H9 (cell line): ENCODE data around the gene CERS6. TPM values are rescaled to one million over a fixed set of nuclear protein-coding genes. Genes with fewer than 3 reads are reported as not detected.

ENCODE experiments used
- DNase-seq: peaks from one replicate; pipeline ENCODE4 v3.0.0-alpha.2; 2017
- H2AFZ ChIP-seq: one replicate; pipeline ENCODE4 v1.6.1; 2013; ENCODE audit warnings: mild to moderate bottlenecking, low read length, control low read depth, moderate library complexity
- H2AK5ac ChIP-seq: 2 replicates; pipeline ENCODE4 v1.6.1; 2013; ENCODE audit warnings: low read length, control low read depth, mixed read lengths; ENCODE audit not compliant: insufficient read length
- H2BK120ac ChIP-seq: one replicate; pipeline ENCODE4 v1.6.1; 2013; ENCODE audit warnings: low read depth, mild to moderate bottlenecking, low read length, control low read depth, inconsistent platforms; ENCODE audit not compliant: poor library complexity, severe bottlenecking
- H2BK12ac ChIP-seq: 2 replicates; pipeline ENCODE4 v1.6.1; 2013; ENCODE audit warnings: low read length, control low read depth, mixed read lengths, low read depth; ENCODE audit not compliant: insufficient read length
- H2BK15ac ChIP-seq: 2 replicates; pipeline ENCODE4 v1.6.1; 2013; ENCODE audit warnings: low read depth, low read length, control low read depth
- H2BK20ac ChIP-seq: one replicate; pipeline ENCODE4 v1.6.1; 2013; ENCODE audit warnings: low read depth, mild to moderate bottlenecking, low read length, control low read depth, inconsistent platforms; ENCODE audit not compliant: poor library complexity, severe bottlenecking
- H2BK5ac ChIP-seq: 2 replicates; pipeline ENCODE4 v1.6.1; 2013; ENCODE audit warnings: low read length, control low read depth, mixed read lengths; ENCODE audit not compliant: insufficient read length
- H3K14ac ChIP-seq: 2 replicates; pipeline ENCODE4 v1.6.1; 2013; ENCODE audit warnings: low read length, control low read depth; ENCODE audit not compliant: insufficient read depth
- H3K18ac ChIP-seq: 2 replicates; pipeline ENCODE4 v1.6.1; 2013; ENCODE audit warnings: low read depth, mild to moderate bottlenecking, mixed read lengths, low read length, control low read depth; ENCODE audit not compliant: insufficient read length
- H3K23ac ChIP-seq: 2 replicates; pipeline ENCODE4 v1.6.1; 2013; ENCODE audit warnings: low read length, control low read depth, mixed read lengths, low read depth; ENCODE audit not compliant: insufficient read length
- H3K23me2 ChIP-seq: 2 replicates; pipeline ENCODE4 v1.6.1; 2013; ENCODE audit warnings: low read depth, mild to moderate bottlenecking, mixed read lengths, low read length, control low read depth; ENCODE audit not compliant: insufficient read length, poor library complexity, severe bottlenecking
- H3K27ac ChIP-seq: 2 replicates; pipeline ENCODE4 v1.5.1; 2013; ENCODE audit warnings: low read length, control low read depth, mixed read lengths, low read depth; ENCODE audit not compliant: insufficient read length
- H3K27me3 ChIP-seq: 2 replicates; pipeline ENCODE4 v1.6.1; 2013; ENCODE audit warnings: low read length, control low read depth, inconsistent platforms; ENCODE audit not compliant: insufficient read depth
- H3K4ac ChIP-seq: 2 replicates; pipeline ENCODE4 v1.6.1; 2013; ENCODE audit warnings: low read depth, mild to moderate bottlenecking, control low read depth, inconsistent platforms, low read length, moderate library complexity
- H3K4me1 ChIP-seq: 2 replicates; pipeline ENCODE4 v1.6.1; 2013; ENCODE audit warnings: low read length, control low read depth, inconsistent platforms; ENCODE audit not compliant: insufficient read depth
- H3K4me2 ChIP-seq: 2 replicates; pipeline ENCODE4 v1.6.1; 2013; ENCODE audit warnings: low read length, control low read depth, mixed read lengths; ENCODE audit not compliant: insufficient read length, insufficient read depth
- H3K56ac ChIP-seq: 2 replicates; pipeline ENCODE4 v1.6.1; 2013; ENCODE audit warnings: low read depth, mild to moderate bottlenecking, mixed read lengths, low read length, control low read depth; ENCODE audit not compliant: insufficient read length
- H3K79me1 ChIP-seq: 2 replicates; pipeline ENCODE4 v1.6.1; 2013; ENCODE audit warnings: low read depth, mild to moderate bottlenecking, moderate library complexity, low read length, control low read depth, inconsistent platforms; ENCODE audit not compliant: insufficient read depth, poor library complexity, severe bottlenecking
- H3K79me2 ChIP-seq: 2 replicates; pipeline ENCODE4 v1.6.1; 2013; ENCODE audit warnings: low read length, control low read depth, inconsistent platforms; ENCODE audit not compliant: insufficient read depth
- H3K9ac ChIP-seq: 2 replicates; pipeline ENCODE4 v1.6.1; 2013; ENCODE audit warnings: low read length, control low read depth, mixed read lengths; ENCODE audit not compliant: insufficient read length; ENCODE audit errors: extremely low read depth
- H3K9me3 ChIP-seq: one replicate; pipeline ENCODE4 v1.6.1; 2013; ENCODE audit warnings: low read depth, low read length, inconsistent platforms; ENCODE audit not compliant: control insufficient read depth
- H3T11ph ChIP-seq: one replicate; pipeline ENCODE4 v1.6.1; 2013; ENCODE audit warnings: mild to moderate bottlenecking, low read length, control low read depth, inconsistent platforms
- H4K20me1 ChIP-seq: one replicate; pipeline ENCODE4 v1.6.1; 2013; ENCODE audit not compliant: control insufficient read depth, insufficient read length, insufficient read depth
- H4K5ac ChIP-seq: 2 replicates; pipeline ENCODE4 v1.6.1; 2013; ENCODE audit warnings: low read depth, mild to moderate bottlenecking, mixed read lengths, low read length, control low read depth; ENCODE audit not compliant: insufficient read length
- H4K8ac ChIP-seq: replicated peaks from 2 replicates; pipeline ENCODE4 v1.6.1; 2013; ENCODE audit warnings: low read length, control low read depth, mixed read lengths, low read depth; ENCODE audit not compliant: insufficient read length
- H4K91ac ChIP-seq: 2 replicates; pipeline ENCODE4 v1.6.1; 2013; ENCODE audit warnings: low read depth, mild to moderate bottlenecking, moderate library complexity, mixed read lengths, low read length, control low read depth; ENCODE audit not compliant: insufficient read length
- H3K27ac Mint-ChIP-seq, 3 experiments: 2 replicates in 2 of 3; 3 replicates in 1 of 3; pipeline ENCODE4 v1.8.0; 2020 to 2021; ENCODE audit warnings: mixed read lengths in 3 of 3, mild to moderate bottlenecking in 1 of 3, moderate library complexity in 1 of 3
- H3K27me3 Mint-ChIP-seq: 2 replicates; pipeline ENCODE4 v1.8.0; 2021; ENCODE audit warnings: low read depth, mild to moderate bottlenecking, moderate library complexity, mixed read lengths
- H3K36me3 Mint-ChIP-seq, 3 experiments: 2 replicates in 2 of 3; 3 replicates in 1 of 3; pipeline ENCODE4 v1.8.0; 2020 to 2021; ENCODE audit warnings: low read depth in 3 of 3, mixed read lengths in 3 of 3; ENCODE audit not compliant: insufficient read depth in 1 of 3
- H3K4me1 Mint-ChIP-seq, 2 experiments: 2 replicates each; pipeline ENCODE4 v1.8.0; 2020; ENCODE audit warnings: mixed read lengths in 2 of 2
- H3K4me3 Mint-ChIP-seq, 2 experiments: 2 replicates in 1 of 2; 3 replicates in 1 of 2; pipeline ENCODE4 v1.8.0; 2020 to 2021; ENCODE audit warnings: mild to moderate bottlenecking in 2 of 2, mixed read lengths in 2 of 2, moderate library complexity in 1 of 2
- H3K9me3 Mint-ChIP-seq, 2 experiments: 2 replicates in 1 of 2; 3 replicates in 1 of 2; pipeline ENCODE4 v1.8.0; 2020; ENCODE audit warnings: mild to moderate bottlenecking in 2 of 2, mixed read lengths in 2 of 2, moderate library complexity in 1 of 2
- WGBS: extraction: QIAGEN DNeasy Blood & Tissue Kit; methylation state at CpG from one replicate; pipeline ENCODE4 v1.1.7; 2013; ENCODE audit warnings: missing lambda C conversion rate, low lambda C conversion rate, mixed read lengths; ENCODE audit not compliant: insufficient read length; ENCODE audit errors: extremely low coverage; 5-methylcytosine and 5-hydroxymethylcytosine counted together
- total RNA-seq: library from RNA; stranded (reverse); gene quantifications from 2 replicates; pipeline ENCODE4 v1.2.1, GENCODE V29; 2021
- TF ChIP-seq, protein P1 (sequence below): fragments of 200-600 bp; sonication (generic); conservative IDR thresholded peaks from 3 replicates; pipeline ENCODE4 v1.8.0; 2021; ENCODE audit warnings: antibody characterized with exemption, mild to moderate bottlenecking

CERS6 gene
- total RNA-seq, 1 experiment from 2014 or later: 17.7 TPM

DNA sequence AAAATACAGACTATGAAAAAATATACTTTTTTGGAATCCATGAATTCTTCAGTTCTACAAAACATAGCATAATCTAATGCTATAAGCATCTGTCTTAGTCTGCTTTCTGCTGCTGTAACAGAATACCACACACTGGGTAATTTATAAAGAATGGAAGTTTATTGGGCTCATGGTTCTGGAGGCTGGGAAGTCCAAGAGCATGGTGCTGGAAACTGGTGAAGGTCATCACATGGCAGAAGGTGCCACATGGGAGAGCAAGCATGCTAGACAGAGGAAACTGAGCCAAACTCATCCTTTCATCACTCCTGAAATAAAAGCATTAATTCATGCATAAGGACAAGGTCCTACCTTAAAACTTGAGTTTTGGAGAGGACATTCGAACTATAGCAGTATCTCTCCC lies 319.8 kb downstream of the CERS6 start:
- Histone ChIP-seq H3K4me1 (peaks cover 9% of the 10 kb centered on the region), H2BK20ac (no peak overlapping the region), H3K56ac (no peak overlapping the region), H3K9ac (no peak overlapping the region), H3K23ac (no peak overlapping the region), H2AK5ac (no peak overlapping the region), H3K4ac (no peak overlapping the region), H2BK12ac (no peak overlapping the region), H3K18ac (no peak overlapping the region), H2AFZ (no peak overlapping the region), H4K8ac (no peak overlapping the region), H3K14ac (no peak overlapping the region), H4K91ac (no peak overlapping the region), H2BK15ac (no peak overlapping the region), H2BK5ac (no peak overlapping the region), H3K4me2 (no peak overlapping the region), H3T11ph (no peak overlapping the region), H3K79me1 (no peaks in the 10 kb centered on the region), H3K23me2 (no peaks in the 10 kb centered on the region), H3K9me3 (no peaks in the 10 kb centered on the region), H4K20me1 (no peaks in the 10 kb centered on the region), H3K79me2 (no peaks in the 10 kb centered on the region), H3K27me3 (no peaks in the 10 kb centered on the region), H3K27ac (no peak overlapping the region), H2BK120ac (no peak overlapping the region), H4K5ac (no peak overlapping the region)
- Mint-ChIP-seq H3K4me1 (peaks cover 15 to 27% of the 10 kb centered on the region in 2 experiments), H3K27ac (no peak overlapping the region), H3K27me3 (peaks cover 2% of the 10 kb centered on the region; the same call in 1 of the 2 replicates), H3K36me3 (peaks cover 8 to 26% (median 14%) of the 10 kb centered on the region in 3 experiments), H3K4me3 (no peak overlapping the region), H3K9me3 (peaks cover 6 to 14% of the 10 kb centered on the region in 2 experiments; a peak in 3 of 5 replicates)
- TF ChIP-seq, protein P1, sequence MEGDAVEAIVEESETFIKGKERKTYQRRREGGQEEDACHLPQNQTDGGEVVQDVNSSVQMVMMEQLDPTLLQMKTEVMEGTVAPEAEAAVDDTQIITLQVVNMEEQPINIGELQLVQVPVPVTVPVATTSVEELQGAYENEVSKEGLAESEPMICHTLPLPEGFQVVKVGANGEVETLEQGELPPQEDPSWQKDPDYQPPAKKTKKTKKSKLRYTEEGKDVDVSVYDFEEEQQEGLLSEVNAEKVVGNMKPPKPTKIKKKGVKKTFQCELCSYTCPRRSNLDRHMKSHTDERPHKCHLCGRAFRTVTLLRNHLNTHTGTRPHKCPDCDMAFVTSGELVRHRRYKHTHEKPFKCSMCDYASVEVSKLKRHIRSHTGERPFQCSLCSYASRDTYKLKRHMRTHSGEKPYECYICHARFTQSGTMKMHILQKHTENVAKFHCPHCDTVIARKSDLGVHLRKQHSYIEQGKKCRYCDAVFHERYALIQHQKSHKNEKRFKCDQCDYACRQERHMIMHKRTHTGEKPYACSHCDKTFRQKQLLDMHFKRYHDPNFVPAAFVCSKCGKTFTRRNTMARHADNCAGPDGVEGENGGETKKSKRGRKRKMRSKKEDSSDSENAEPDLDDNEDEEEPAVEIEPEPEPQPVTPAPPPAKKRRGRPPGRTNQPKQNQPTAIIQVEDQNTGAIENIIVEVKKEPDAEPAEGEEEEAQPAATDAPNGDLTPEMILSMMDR: no peak
- no CpG with 5 or more reads among the region's 1 CpG for WGBS
- no peak for DNase-seq
